Vagina (tissue), 2 donors: Measurements from ENCODE around the gene SETSIP. TPM values are rescaled to one million over a fixed set of nuclear protein-coding genes. Genes with fewer than 3 reads are reported as not detected.
"Not testable (repeated sequence)": the region's sequence is repeated elsewhere in the genome, so short reads cannot be mapped to it uniquely, and the experiment has no call there.

Source experiments
- DNase-seq, 2 donors: peaks; one replicate each; pipeline ENCODE4 v3.0.0-alpha.2; 2017; ENCODE audit errors: extremely low spot score in 2 of 2
- H3K27ac ChIP-seq: fragments of 200-600 bp; sonication (generic); one replicate; pipeline ENCODE4 v1.5.1; 2019
- H3K27me3 ChIP-seq: fragments of 200-600 bp; sonication (generic); one replicate; pipeline ENCODE4 v1.5.1; 2019
- H3K36me3 ChIP-seq, 2 donors: fragments of 200-600 bp; sonication (generic); one replicate each; pipeline ENCODE4 v1.5.1; 2017 to 2019
- H3K4me1 ChIP-seq: fragments of 200-600 bp; sonication (generic); one replicate; pipeline ENCODE4 v1.5.1; 2019
- H3K4me3 ChIP-seq, 2 donors: fragments of 200-600 bp; sonication (generic); 1 replicate in 1 of 2; 2 replicates in 1 of 2; pipeline ENCODE4 v1.5.1; 2016 to 2019
- H3K9me3 ChIP-seq: fragments of 200-600 bp; sonication (generic); one replicate; pipeline ENCODE4 v1.5.1; 2019
- POLR2A ChIP-seq, 2 donors: fragments of 450-650 bp; IDR thresholded peaks; one replicate each; pipeline ENCODE4 v1.6.1; 2017; ENCODE audit warnings: antibody characterized with exemption in 2 of 2, mild to moderate bottlenecking in 2 of 2, moderate library complexity in 2 of 2
- POLR2AphosphoS5 ChIP-seq, 2 donors: sonication (generic); formaldehyde crosslinking; IDR thresholded peaks; one replicate each; pipeline ENCODE4 v1.9.0; 2017; ENCODE audit warnings: antibody characterized with exemption in 2 of 2, mild to moderate bottlenecking in 2 of 2, low read depth in 1 of 2; ENCODE audit not compliant: insufficient read depth in 1 of 2
- intact Hi-C: fragments of 100-400 bp; cut with DNase I; formaldehyde crosslinking; loops from one replicate; pipeline ENCODE4 v1.15.1; 2023
- total RNA-seq: library from RNA; depleted of rRNA; stranded (reverse); fragments of >200 nt; gene quantifications from one replicate; pipeline ENCODE4 v1.2.3, GENCODE V29; 2016
- TF ChIP-seq, protein P1 (sequence below), 3 experiments: fragments of 450-650 bp in 2 of 3; fragments of 200-600 bp in 1 of 3; sonication (generic) in 1 of 3; IDR thresholded peaks; one replicate each; pipeline ENCODE4 v1.5.1; 2017 to 2019; ENCODE audit warnings: antibody characterized with exemption in 3 of 3, mild to moderate bottlenecking in 2 of 3, moderate library complexity in 2 of 3

Gene SETSIP
- total RNA-seq, 1 donor from 2014 or later, result not detected

DNA sequence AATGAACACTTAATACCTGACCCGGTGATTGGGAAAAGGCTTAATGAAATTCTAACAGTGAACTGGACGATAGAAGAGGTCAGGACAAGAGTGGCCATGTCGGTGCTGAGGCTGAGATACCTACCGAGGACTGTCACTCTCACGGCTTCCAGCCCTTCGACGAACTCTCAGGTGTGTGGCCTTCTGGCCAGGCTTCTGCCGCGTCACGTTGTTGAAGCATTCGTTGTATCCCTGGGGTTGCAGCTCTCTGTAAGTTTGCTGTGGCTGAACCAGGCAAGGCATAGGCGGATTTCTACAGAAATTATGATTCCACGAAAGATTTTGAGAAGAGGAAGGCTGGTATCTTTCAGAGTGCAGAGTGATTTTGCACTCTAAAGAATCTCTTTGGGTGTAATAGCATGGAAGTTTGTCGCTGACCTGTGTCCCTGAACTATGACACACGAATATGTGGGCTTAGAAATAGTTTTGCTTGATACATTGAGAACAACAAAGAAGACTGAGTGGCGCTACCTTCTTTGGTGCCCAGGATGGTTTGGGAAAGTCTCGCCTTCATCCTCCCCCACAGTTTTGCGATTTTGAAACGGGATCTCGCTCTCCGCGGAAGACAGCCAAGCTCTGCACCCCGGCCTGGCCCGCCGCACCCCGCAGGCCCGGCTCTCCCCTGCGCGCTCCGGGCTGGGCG, 45.8 kb downstream of the SETSIP start:
- Histone ChIP-seq H3K27me3 (no peaks in the 10 kb centered on the region), H3K4me1 (peaks cover 16% of the 10 kb centered on the region), H3K9me3 (no peaks in the 10 kb centered on the region), H3K27ac (no peak overlapping the region), H3K4me3 (peak overlapping the region; percentile 49 to 68), H3K36me3 (no peaks in the 10 kb centered on the region)
- intact Hi-C loops, result no loop called here
- DNase-seq, result no peak
- TF ChIP-seq, protein P1, sequence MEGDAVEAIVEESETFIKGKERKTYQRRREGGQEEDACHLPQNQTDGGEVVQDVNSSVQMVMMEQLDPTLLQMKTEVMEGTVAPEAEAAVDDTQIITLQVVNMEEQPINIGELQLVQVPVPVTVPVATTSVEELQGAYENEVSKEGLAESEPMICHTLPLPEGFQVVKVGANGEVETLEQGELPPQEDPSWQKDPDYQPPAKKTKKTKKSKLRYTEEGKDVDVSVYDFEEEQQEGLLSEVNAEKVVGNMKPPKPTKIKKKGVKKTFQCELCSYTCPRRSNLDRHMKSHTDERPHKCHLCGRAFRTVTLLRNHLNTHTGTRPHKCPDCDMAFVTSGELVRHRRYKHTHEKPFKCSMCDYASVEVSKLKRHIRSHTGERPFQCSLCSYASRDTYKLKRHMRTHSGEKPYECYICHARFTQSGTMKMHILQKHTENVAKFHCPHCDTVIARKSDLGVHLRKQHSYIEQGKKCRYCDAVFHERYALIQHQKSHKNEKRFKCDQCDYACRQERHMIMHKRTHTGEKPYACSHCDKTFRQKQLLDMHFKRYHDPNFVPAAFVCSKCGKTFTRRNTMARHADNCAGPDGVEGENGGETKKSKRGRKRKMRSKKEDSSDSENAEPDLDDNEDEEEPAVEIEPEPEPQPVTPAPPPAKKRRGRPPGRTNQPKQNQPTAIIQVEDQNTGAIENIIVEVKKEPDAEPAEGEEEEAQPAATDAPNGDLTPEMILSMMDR (IDR thresholded peaks at IDR 0.05), result no peak
- no peak for TF ChIP-seq POLR2AphosphoS5 (IDR thresholded peaks at IDR 0.05; ENCODE audit: insufficient read depth in 1 of 2, low read depth in 1 of 2)
- no peak for TF ChIP-seq POLR2A (IDR thresholded peaks at IDR 0.05)

DNA sequence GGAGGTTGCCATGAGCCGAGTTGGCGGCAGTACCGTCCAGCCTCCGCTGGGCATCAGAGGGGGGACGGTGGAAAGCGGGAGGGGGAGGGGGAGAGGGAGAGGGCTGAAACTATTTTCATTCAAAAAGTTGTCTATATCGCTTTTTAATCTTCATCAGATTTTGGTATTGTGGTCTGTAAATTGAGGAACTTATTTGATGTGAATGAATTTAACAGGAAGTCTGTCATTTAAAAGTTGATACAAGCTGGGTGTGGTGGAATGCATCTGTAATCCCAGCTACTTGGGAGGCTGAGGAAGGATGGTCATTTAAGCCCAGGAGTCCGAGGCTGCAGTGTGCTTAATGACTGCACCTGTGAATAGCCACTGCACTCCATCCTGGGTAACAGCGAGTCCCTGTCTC, 48.4 kb downstream of the SETSIP start:
- H3K4me1 ChIP-seq, result peaks cover 16% of the 10 kb centered on the region
- DNase-seq, result no peak
- intact Hi-C loops, result no loop called here
- no peak for TF ChIP-seq POLR2A (IDR thresholded peaks at IDR 0.05)
- no peak for TF ChIP-seq POLR2AphosphoS5 (IDR thresholded peaks at IDR 0.05; ENCODE audit: insufficient read depth in 1 of 2, low read depth in 1 of 2)
- TF ChIP-seq, protein P1 (IDR thresholded peaks at IDR 0.05), result no peak
- no peak overlapping the region for H3K27ac ChIP-seq
- H3K36me3 ChIP-seq, result no peaks in the 10 kb centered on the region
- no peaks in the 10 kb centered on the region for H3K9me3 ChIP-seq
- H3K4me3 ChIP-seq, result no peak overlapping the region
- no peaks in the 10 kb centered on the region for H3K27me3 ChIP-seq

DNA sequence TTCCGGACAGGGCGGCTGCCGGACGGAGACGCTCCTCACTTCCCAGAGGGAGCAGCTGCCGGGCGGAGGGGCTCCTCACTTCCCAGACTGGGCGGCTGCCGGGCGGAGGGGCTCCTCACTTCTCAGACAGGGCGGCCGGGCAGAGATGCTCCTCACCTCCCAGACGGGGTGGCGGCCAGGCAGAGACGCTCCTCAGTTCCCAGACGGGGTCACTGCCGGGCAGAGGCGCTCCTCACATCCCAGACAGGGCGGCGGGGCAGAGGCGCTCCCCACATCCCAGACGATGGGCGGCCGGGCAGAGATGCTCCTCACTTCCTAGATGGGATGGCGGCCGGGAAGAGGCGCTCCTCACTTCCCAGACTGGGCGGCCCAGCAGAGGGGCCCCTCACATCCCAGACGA, 49.2 kb downstream of the SETSIP start:
- H3K9me3 ChIP-seq, H3K4me1 ChIP-seq, H3K4me3 ChIP-seq, H3K27me3 ChIP-seq, H3K36me3 ChIP-seq, DNase-seq, H3K27ac ChIP-seq, intact Hi-C loops: not testable (repeated sequence)

Other genes with a start within 250 kb of the SETSIP start
- 221 TPM for gene TGFBR3, start 189.3 kb downstream of the SETSIP start, total RNA-seq
- gene BRDT, start 126.0 kb downstream of the SETSIP start, total RNA-seq, result not detected
- not detected for gene EPHX4, start 45.4 kb downstream of the SETSIP start, total RNA-seq
- 6.1 TPM for gene BTBD8, start 4.9 kb upstream of the SETSIP start, total RNA-seq
- gene C1orf146, start 142.5 kb upstream of the SETSIP start, total RNA-seq, result not detected
- gene GLMN, start 223.6 kb upstream of the SETSIP start, total RNA-seq, result 9.3 TPM
- 11.8 TPM for gene RPAP2, start 223.6 kb upstream of the SETSIP start, total RNA-seq